GM21447 (cell line): ENCODE results near the gene FAM13A.
"Not testable (repeated sequence)": the region's sequence is repeated elsewhere in the genome, so short reads cannot be mapped to it uniquely, and the experiment has no call there.

Experiments used
- ATAC-seq: cut with Tn5 transposase; IDR thresholded peaks from one replicate; pipeline ENCODE4 v1.9.1; 2021; ENCODE audit not compliant: unreplicated experiment

The FAM13A gene

DNA sequence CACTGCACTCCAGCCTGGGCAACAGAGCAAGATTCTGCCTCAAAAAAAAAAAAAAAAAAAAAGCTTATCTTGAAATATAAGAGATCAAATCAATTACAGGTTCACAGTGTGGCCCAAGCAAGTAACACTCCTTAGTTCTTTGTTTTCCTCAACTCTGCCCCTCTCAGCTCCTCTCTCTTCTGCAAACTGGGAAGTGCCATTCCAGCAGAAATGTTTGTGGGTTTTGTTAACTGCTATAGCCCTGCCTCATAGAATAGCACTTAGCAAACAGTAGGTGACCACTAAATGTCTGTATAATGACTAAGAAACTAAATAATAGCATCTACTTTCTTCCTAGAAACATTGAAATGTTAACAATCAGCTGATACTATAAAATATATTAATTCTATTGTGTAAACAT, 199.4 kb downstream of the FAM13A start:
- ATAC-seq, result no peak

DNA sequence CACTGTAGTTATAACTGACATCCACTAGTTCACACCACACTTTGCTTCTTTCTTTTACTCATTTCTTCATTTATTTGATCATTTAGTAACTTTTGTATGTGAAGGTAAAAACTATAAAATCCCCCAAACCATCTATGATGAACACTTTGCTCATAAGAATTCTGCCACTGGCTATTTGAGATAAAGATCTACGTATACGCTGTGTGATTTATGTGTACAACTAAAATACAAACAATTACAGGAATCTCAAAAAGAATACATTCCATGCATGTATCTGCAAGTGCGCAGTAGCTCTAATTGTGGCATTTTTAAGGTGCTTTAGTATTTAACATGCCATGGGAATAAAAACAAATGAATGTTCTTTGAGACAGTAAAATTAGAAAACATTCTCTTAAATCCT, 202.5 kb downstream of the FAM13A start:
- no peak for ATAC-seq

DNA sequence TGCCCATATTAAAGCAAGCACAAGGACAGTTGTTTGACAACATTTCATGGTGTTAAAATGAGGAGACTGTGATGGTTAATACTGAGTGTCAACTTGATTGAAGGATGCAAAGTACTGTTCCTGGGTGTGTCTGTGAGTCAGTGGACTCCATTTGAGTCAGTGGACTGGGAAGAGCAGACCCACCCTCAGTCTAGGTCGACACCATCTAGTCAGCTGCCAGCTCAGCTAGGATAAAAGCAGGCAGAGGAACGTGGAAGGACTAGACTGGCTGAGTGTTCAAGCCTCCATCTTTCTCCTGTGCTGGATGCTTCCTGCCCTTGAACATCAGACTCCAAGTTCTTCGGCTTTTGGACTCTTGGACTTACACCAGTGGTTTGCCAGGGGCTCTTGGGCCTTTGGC, 203.4 kb downstream of the FAM13A start:
- ATAC-seq, result not testable (repeated sequence)

DNA sequence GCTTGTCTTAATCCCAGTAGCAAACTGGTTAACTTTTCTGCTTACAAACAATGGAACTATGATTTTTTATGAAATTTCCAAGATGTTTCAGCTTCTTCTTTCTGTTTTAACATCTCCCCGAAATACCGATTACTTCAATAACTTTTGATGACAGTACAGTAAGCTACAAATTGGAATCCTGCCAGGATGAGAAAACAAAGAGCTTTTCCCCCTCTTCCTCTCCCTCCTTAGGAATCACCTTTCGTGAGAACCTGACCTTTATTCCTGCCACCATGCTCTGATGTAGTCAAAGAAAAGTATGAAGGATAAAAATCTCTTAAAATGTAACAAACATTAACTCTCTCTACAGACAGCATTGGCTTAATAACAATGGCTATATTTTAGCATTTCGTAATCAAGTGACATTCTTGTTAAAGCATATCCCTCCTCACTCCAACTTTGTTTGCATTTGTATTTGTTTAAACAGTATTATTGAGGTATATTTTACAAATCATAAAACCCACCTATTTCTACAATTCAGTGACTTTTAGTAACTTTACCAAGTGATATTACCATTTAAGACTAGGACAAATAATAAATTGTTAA, 210.7 kb downstream of the FAM13A start:
- no peak for ATAC-seq

DNA sequence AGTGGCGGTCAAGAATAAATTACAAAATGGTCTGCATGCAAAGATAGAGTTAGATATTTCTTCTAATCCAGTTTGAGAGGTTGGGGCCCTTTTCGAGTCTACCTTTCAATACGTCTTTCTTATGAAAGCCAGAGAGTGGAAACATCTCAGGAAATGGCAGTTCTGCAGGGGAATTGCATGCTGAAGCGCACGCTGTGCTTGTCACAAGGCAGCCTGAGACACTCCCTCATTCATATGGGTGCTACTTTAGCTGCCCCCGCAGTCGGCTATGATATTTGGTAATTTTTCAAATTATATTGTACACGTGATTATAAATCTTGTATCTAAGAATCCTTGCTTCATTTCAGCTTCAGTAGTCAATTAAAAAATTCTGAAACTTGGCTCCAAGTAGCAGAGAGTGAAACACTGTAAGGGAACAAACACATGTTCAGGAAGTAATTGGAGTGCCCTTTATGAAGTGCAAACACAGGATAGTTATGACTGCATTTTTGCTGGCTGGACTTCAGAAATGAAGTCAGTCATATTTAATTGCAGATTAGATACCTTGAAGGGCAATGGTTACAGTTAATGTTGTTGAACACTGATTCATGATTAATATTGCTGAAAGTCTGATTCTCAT, 213.8 kb downstream of the FAM13A start:
- no peak for ATAC-seq

DNA sequence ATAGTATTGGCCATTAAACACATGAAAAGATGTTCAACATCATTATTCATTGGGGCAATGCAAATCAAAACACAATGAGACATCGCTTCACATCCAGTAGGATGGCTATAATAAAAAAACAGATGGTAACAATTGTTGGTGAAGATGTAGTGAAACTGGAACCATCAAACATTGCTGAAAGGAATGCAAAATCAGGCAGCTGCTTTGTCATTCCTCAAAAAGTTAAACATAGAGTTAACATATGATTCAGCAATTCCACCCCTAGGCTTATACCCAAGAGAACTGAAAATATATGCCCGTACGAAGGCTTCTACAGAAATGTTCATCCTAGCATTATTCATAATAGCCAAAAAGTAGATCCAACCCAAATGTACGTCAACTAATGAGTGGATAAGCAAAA, 215.3 kb downstream of the FAM13A start:
- ATAC-seq, result no peak

DNA sequence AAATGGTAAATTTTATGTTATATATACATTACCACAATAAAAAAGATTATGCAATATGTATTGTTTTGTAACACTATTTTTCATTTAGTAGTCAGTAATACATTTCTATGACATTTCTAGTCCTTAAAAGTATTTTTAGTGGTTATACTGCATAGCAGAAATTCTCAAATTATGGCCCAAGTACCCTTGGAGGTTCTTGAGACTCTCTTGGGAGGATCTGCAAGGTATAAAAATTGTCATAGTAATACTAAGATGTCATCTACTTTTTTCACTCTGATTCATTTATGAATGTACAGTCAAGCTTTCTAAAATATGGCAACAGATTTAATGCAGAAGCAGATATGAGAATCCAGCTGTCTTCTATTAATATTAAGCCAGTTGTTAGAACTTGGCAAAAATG, 220.8 kb downstream of the FAM13A start:
- no peak for ATAC-seq

DNA sequence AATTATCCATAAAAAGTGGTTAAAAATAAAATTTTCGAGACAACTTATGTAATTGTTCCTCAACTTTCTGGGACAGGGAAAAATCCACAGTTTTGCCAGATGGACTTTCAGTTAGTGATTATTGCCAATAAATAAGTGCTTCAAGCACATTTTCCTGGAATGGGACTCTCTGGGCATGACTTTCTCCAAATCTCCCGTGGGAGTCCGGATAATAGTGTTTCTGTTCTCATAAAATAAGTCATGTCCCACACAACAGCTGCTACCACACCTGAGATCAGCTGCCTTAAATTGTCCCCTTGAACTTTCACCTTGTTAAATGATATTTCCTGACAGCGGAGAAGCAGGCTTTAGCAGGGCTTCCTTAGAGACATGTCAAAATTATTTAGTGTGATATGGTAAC, 226.0 kb downstream of the FAM13A start:
- no peak for ATAC-seq

DNA sequence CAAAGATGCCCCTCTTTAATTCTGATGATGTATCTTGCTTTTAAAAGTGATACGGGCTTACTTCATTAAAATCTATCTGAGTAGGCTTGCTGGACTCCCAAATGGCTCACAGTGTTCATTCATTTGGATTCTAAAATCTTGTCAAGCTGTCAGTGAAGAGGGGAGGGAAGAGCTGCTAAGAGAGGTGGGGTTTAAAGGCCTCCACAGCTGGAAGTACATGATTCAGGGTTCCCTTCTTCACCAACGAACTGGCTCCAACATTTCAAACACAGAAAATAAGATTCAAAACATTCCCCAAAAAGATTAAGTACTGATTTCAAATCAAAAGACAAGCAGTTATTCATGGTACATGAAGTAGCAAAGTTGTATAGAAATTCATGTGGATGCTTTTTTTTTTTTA, 226.4 kb downstream of the FAM13A start:
- no peak for ATAC-seq

DNA sequence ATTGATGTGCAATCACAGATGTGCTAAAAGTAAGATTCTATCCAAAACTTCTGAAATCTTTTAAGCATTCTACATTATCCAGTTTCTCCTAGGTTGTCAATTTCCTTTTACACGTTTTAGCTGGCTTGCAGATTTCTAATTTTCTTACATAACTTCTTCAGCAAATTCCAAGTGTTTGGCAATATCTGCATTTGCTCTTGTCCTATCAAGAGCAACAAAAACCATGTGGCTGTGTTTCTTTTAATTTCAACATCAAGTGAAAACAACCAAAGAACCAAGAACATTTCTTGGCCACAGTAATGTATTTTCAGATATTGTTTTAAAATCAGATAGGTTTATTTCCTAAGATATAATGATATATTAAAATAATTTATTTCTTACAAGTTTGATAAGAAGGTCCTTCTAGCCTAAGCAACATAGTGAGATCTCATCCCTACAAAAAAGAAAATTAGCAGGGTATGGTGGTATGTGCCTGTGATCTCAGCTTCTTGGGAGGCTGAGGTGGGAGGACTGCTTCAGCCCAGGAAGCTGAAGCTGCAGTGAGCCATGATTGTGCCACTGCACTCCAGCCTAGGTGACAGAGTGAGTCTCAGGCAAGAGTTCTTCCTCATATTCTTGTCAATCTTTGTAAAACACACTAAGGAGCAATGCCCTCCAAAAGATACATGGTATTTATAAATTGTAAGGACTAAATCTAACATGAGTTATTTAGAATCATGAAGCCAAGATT, 228.0 kb downstream of the FAM13A start:
- ATAC-seq, result no peak

DNA sequence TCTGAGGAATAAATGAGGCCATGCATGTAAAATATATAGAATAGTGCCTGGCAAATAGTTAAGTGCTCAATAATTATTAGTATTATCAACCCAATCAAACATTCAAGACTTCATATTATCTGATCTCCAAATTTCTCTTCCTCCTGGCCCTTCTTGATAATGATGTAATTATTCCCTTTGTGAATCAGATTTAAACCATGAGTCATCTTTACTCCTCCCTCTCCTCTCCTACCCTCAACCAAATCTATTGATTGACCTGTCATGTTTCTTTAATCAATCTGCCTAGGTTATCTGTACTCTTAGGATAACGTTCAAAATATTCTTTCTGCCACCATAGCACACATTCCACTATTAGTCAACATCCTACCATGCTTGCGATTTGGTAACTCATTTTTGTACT, 229.5 kb downstream of the FAM13A start:
- no peak for ATAC-seq

DNA sequence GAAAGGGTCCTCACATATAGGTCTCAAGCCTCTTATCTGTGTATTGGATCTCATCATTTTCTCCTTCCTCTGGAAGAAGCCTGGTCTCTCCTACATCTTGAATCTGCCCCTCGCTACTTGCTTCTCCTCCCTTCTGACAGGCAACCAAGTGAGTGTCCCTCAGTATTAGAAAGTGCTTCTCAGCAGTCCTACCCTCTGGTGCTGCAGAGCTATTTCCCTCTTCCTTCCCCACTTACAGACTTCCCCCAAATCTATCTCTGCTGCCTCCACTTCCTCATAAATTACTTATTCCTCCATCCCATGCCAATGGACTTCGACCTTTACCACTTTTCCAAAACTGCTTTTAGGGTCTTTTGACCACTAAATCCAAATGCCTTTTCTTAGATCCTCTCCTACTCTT, 230.2 kb downstream of the FAM13A start:
- ATAC-seq, result no peak

DNA sequence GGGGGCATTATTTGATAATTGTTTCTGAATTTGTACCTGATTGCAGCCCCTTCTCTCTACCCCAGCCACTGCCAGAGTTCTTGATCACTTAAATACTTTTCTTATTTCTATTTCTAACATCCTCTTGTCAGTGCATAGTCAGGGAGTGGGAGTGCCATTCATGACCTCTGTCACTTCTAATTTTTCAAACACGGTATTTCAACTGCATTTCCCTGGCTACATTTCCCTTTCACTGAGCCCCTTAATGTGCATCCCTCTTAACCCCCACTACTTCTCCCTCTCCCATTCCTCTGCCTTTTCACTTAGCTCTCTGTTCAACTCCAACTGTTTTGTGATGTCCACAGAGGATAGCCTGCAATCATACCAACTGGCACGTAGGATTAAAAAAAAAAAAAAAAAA, 231.1 kb downstream of the FAM13A start:
- ATAC-seq, result no peak

DNA sequence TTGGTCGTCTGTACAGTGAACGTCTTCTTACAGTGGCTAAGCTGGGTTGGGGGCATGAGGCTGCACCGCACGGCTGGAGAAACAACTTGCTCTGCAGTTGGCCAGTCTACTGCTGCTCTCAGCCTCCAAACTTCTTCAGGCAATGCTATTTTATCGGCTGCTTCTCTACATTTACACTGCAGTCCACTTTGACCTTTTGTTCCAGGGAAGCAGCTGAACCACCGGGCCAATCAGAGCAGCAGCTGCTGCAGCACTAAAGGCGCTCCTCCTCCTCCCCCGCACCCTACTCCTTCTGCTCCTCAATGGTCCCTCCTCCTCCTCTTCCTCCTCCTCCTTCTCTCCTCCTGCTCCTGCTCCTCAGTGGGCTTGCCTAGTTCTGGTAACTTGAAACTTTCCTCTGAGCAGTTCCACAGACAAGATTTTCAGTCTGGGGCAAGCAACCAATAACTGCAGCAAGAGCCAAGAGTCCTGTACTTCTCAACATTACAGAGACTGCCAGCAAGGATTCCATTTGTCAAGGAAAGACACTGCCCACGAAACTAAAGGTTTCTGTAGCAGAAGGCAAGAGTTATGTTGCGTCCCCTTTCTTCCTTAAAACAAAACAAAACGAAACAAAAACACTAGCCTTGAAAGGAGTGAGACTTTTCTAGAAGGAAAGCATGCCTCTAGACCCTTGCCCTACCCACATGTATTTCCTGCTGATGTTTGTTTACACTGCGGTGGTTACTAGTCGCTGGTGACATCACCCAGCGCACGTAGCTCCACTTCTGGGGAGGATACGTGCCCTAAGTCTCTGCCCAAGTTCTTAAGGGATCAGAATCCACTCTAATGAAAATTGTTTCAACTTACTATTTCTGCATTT, 233.7 kb downstream of the FAM13A start:
- ATAC-seq, result peak; percentile 96

DNA sequence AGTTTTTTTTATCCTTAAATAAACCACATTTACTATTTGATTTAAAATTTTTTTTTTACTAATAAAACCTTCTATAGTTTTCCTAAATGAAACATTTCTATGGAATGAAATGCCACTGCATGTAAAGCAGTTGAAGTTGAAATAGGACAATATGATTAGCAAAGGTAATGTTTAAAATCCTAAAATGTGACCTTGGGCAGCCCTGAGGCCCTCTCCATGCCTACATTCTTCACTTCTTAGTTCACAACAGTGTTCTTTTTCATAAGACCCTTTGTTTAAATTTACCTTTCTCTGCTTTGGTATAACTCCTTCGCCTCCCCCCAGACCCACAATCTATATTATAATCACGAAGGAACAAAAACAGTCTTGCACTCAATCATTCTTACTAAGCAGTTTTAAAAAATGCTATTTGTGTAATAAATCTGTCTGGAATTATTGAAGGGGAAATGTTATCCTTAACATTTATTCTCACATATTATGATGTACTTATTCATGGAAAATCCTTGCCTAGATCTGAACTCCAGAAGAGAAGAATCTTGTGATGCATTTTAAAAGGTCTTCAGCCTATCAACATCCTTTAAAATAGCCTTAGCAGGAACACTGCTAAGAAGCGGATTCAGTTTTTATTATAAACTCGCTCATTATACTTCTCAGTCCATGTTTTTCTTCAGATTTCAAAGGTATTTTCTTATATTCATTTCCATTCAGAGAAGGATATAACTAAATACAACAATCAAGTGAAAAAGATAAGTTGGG, 234.8 kb downstream of the FAM13A start:
- no peak for ATAC-seq

DNA sequence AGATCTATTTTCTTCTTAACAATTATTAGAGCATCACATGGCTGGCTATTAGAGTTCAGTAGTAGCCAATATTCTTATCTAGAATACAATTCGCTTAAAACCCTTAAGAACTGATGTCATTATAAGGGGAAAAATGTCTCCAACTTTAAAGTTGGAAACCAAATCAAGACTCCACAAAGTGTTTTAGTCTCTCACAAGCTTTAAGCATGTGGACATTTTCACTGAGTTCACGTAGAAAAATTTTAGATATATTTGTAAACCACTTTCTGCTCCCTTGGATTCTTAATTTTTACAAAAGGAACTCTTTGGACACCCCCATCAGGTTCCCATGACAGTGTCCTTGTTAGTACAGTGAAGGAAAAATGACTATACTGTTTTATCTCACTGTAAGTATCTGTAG, 235.5 kb downstream of the FAM13A start:
- no peak for ATAC-seq

DNA sequence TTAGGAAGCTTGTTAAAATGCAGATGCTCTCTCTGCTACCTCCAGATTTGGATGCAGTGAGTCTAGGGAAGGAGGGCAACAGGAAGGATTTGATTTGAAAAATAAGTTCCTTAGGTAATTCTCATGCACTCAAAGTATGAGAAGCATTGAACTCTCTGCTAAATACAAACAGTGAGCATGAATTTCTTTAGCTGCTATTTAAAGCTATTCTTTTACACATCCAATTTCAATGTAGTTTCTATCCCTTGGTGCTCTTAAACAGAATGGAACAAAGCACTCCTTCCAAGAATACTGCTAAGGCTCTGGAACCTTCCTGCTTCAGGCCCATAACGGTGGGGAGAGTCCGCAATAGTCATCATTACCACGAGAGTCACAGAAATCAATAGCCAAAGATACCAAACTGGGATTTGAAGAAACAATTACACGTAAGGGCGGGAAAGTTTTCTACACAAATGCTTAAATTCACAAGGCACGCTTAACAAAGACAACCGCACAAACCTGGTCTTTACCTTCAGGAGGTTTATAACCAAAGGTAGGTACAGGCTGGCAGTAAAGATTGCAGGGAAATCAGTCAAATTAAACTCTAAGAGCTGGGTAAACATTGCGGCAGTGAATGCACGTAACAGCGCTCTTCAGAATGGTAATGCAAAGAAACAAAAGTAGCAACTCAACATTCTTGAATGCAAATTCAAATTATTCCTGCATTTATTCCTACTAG, 236.1 kb downstream of the FAM13A start:
- no peak for ATAC-seq

DNA sequence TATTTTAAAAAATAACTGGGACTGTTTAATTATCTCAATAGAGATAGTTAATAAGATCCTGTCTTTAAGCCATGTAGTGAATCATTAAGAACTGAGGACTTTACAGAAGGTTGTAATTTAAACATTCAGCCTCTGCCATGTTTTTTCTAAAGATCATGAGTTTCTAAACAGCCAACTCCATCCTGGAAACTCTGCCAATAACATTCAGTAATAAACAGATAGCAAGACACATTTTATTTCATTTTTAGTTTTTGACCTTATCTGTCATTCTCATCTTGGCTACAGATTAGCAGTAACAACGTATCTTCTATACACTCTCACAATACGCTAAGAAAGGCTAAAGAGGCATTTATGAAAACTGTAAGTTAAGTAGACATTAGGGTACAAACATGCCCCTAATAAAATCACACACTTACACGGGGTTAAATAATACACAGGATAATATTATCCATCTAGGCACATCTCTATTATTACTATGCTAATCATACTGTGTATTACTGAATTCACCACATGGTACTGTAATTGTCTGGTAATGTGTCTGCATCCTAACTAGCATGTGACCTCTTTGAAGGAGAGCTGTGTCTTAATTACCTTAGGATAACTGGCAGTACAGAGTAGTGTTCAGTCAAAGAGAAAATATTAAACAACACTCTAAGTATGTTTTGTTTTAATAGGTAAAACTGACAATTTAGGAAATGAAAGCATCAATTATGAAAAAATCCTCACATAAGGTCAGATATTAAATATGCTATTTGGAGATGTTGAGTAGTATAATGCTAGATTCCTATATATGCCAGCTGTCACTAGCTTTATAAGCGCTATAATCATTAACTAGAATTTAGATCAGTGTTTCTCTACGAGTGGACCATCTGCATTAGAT, 236.9 kb downstream of the FAM13A start:
- ATAC-seq, result no peak
